ENCODE results near the gene CYP2W1. TPM values are rescaled to one million over a fixed set of nuclear protein-coding genes. Genes with fewer than 3 reads are reported as not detected.
A peak's percentile ranks its signal among the peaks of the same experiment; 100 is the strongest.

Gene CYP2W1
- total RNA-seq, 1 donor from 2014 or later, result not detected

DNA sequence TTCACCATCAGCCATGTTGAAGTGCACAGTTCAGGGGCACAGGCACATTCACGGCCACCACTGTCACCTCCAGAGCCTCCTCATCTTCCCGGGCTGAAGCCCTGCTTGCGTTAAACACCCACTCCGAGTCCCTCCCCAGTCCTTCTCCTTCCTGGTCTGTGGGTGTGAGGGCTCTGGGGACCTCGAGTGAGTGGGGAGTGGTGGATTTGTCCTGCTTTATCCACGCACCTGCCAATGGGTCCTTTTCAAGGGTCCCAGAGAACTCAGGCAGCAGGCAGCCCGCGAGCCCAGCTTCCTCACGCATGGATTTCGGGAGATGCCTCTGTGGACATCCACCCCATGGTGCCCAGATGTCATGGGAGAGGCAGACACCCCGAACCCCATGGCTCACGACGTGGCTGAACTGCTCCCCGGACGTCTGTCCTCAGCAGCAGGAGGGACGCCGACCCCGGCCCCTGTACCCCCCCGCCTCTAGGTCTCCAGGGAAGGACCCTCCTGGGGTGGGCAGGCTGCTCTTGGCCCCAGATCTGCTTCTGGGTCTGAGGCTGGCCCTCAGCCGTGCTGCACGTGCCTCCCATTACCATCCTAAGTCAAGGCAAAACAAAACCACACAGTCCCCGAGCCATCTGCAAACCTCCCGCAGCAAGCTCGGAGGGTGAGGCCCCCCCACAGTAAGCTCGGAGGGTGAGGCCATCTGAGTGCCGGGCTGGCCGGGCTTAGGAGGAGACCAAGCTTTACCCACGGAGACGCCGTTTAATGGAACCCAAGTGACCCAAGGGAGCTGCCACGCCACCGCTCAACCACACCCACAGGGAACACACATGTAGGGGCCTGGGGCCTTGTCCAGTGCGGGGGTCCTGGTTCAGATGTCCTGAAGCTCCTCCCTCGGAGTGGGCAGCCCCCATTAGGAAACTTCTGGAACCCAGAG lies 9.0 kb downstream of the CYP2W1 start:
- H3K27ac Mint-ChIP-seq, result no peak overlapping the region
- H2AFZ ChIP-seq (replicated peaks), result no peak overlapping the region

DNA sequence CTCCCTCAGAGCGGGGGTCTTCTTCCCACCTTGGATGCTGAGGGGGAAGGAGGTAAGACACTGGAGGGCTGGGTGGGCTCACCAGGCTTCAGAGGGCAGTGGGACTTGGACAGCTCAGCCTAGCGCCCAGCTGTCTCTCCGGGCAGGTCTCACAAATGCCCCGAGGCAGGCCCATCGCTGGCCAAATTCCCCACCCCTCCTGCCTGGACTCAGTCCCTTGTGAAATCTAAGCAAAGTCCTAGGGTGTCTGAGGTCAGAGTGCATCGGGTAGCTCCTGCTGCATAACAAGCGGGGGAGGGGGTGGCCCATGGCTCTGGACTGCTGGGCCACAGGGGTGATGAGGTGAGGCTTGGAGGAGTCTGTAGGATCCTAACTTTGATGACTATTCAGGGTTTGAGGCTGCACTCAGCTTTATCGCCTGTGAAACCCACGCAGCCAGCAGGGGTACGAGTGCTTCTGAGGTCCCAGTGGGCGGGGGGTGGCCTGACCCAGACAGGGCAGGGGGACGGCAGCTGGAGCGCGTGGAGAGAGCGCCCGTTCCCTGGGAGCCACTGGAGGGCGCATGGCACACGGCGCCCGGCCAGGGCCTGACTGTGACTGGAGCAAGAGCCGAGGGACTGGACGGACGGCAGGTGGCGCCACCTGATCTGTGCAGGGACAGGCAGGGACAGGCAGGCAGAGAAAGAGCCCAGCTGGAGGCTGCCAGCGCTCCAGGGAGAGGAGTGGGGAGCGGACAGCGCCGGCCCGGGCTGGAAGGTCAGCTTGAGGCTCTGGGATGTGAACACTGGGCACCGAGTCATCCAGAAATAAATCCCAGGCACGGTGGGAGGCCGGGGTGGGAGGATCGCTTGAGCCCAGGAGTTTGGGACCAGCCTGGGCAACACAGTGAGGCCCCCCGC lies 10.0 kb downstream of the CYP2W1 start:
- Mint-ChIP-seq H3K27me3 (ENCODE audit: insufficient read depth, low read depth) (peaks cover 4% of the 10 kb centered on the region), H3K4me3 (peak overlapping the region; percentile 25), H3K4me1 (peaks cover 15% of the 10 kb centered on the region), H3K36me3 (no peaks in the 10 kb centered on the region), H3K27ac (peak overlapping the region; percentile 50), H3K9me3 (no peaks in the 10 kb centered on the region)
- Histone ChIP-seq H3K4me3 (no peak overlapping the region), H3K4me1 (peaks cover 14% of the 10 kb centered on the region), H3K9me3 (ENCODE audit: low read depth) (no peaks in the 10 kb centered on the region), H3K27ac (no peak overlapping the region), H3F3A (ENCODE audit: low read depth) (peaks cover 4% of the 10 kb centered on the region), H4K20me1 (ENCODE audit: low read depth) (peaks cover 3% of the 10 kb centered on the region), H3K4me2 (peak overlapping the region; percentile 49), H3K9ac (no peak overlapping the region), H3K36me3 (no peaks in the 10 kb centered on the region), H2AFZ (replicated peaks) (no peak overlapping the region), H3K79me2 (ENCODE audit: low read depth) (no peaks in the 10 kb centered on the region), H3K27me3 (no peaks in the 10 kb centered on the region)
- no peak for TF ChIP-seq EZH2phosphoT487 (IDR thresholded peaks at IDR 0.05)
- TF ChIP-seq, protein P1, sequence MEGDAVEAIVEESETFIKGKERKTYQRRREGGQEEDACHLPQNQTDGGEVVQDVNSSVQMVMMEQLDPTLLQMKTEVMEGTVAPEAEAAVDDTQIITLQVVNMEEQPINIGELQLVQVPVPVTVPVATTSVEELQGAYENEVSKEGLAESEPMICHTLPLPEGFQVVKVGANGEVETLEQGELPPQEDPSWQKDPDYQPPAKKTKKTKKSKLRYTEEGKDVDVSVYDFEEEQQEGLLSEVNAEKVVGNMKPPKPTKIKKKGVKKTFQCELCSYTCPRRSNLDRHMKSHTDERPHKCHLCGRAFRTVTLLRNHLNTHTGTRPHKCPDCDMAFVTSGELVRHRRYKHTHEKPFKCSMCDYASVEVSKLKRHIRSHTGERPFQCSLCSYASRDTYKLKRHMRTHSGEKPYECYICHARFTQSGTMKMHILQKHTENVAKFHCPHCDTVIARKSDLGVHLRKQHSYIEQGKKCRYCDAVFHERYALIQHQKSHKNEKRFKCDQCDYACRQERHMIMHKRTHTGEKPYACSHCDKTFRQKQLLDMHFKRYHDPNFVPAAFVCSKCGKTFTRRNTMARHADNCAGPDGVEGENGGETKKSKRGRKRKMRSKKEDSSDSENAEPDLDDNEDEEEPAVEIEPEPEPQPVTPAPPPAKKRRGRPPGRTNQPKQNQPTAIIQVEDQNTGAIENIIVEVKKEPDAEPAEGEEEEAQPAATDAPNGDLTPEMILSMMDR (IDR thresholded peaks at IDR 0.05), result peak; percentile 100
- peak; percentile 98 for DNase-seq (ENCODE audit: low spot score)

More for the DNA sequence above, 9.0 kb downstream of the CYP2W1 start:
- no peaks in the 10 kb centered on the region for H3K9me3 ChIP-seq (ENCODE audit: low read depth)
- H3K4me3 ChIP-seq, result no peak overlapping the region
- no peak overlapping the region for H3K4me2 ChIP-seq
- no peaks in the 10 kb centered on the region for H3K27me3 ChIP-seq
- TF ChIP-seq EZH2 (IDR thresholded peaks at IDR 0.05) (no peak), EZH2phosphoT487 (IDR thresholded peaks at IDR 0.05) (no peak)
- TF ChIP-seq, protein P1 (IDR thresholded peaks at IDR 0.05), result no peak
- Mint-ChIP-seq H3K36me3 (no peaks in the 10 kb centered on the region), H3K4me3 (peak overlapping the region; percentile 15), H3K9me3 (no peaks in the 10 kb centered on the region), H3K27me3 (ENCODE audit: insufficient read depth, low read depth) (peaks cover 4% of the 10 kb centered on the region), H3K4me1 (peaks cover 13% of the 10 kb centered on the region)
- H3K27ac ChIP-seq, result no peak overlapping the region
- H3F3A ChIP-seq (ENCODE audit: low read depth), result peaks cover 4% of the 10 kb centered on the region
- no peak overlapping the region for H3K9ac ChIP-seq
- H3K36me3 ChIP-seq, result no peaks in the 10 kb centered on the region
- no peak for DNase-seq (ENCODE audit: low spot score)
- peaks cover 3% of the 10 kb centered on the region for H4K20me1 ChIP-seq (ENCODE audit: low read depth)
- H3K4me1 ChIP-seq, result peaks cover 14% of the 10 kb centered on the region
- H3K79me2 ChIP-seq (ENCODE audit: low read depth), result no peaks in the 10 kb centered on the region

DNA sequence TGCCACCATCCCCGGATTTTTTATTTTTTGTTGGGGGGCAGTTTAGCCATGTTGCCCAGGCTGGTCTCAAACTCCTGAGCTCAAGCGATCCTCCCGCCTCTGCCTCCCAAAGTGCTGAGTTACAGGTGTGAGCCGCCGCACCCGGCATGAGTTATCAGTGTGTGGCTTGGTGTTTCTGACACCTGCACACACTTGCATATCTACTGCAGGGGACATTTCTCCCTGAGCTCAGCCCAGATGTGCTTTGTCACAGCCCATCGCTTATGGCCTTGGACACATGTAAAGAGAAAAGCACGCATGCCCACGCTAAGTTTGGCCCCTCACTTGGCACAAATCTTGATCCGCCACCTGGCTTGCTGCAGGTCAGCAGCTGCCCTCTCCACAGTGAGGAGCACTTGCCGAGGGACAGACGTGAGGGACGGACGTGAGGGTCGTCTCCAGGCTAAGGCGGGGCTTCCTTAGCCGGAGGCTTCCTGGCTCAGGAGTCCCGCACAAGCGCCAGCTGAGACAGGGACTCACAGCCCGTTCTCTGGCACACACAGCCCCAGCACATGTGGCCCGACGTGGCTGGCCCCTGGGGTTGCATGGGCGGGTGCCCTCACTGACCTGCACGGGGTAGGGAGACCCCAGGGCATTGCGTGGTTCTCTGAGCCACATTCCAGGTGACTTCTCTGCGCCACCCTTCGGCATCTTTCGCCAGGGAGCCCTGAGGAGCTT lies 11.8 kb downstream of the CYP2W1 start:
- Histone ChIP-seq H3K9me3 (ENCODE audit: low read depth) (no peaks in the 10 kb centered on the region), H3K9ac (no peak overlapping the region), H4K20me1 (ENCODE audit: low read depth) (peaks cover 3% of the 10 kb centered on the region), H3F3A (ENCODE audit: low read depth) (peaks cover 12% of the 10 kb centered on the region), H3K27me3 (no peaks in the 10 kb centered on the region), H3K79me2 (ENCODE audit: low read depth) (no peaks in the 10 kb centered on the region), H3K4me2 (no peak overlapping the region), H3K36me3 (no peaks in the 10 kb centered on the region), H3K4me1 (peaks cover 4% of the 10 kb centered on the region), H3K4me3 (no peak overlapping the region), H3K27ac (no peak overlapping the region), H2AFZ (replicated peaks) (no peak overlapping the region)
- Mint-ChIP-seq H3K4me1 (peaks cover 17% of the 10 kb centered on the region), H3K9me3 (no peaks in the 10 kb centered on the region), H3K4me3 (no peak overlapping the region), H3K27ac (no peak overlapping the region), H3K36me3 (no peaks in the 10 kb centered on the region), H3K27me3 (ENCODE audit: insufficient read depth, low read depth) (peaks cover 4% of the 10 kb centered on the region)
- no peak for DNase-seq (ENCODE audit: low spot score)
- no peak for TF ChIP-seq EZH2phosphoT487 (IDR thresholded peaks at IDR 0.05)
- TF ChIP-seq, protein P1 (IDR thresholded peaks at IDR 0.05), result no peak
- TF ChIP-seq EZH2 (IDR thresholded peaks at IDR 0.05), result no peak
